PFSK-1 (cell line): ENCODE data around the gene CCNI.

Source experiments
- REST ChIP-seq, 2 experiments: IDR thresholded peaks; 2 replicates each; pipeline versions ENCODE4 v1.6.1 to v1.8.0; 2011 to 2012; ENCODE audit warnings: low read depth in 2 of 2, low read length in 2 of 2, control low read depth in 1 of 2, inconsistent platforms in 1 of 2, mild to moderate bottlenecking in 1 of 2, moderate library complexity in 1 of 2; ENCODE audit not compliant: insufficient read depth in 1 of 2
- TAF1 ChIP-seq: IDR thresholded peaks from 2 replicates; pipeline ENCODE4 v1.6.1; 2012; ENCODE audit warnings: low read length, control low read depth, borderline replicate concordance; ENCODE audit not compliant: insufficient read depth

GRCh38 chr4:77075869-77076799, at the start of gene CCNI:
- peak; percentile 91 for TF ChIP-seq TAF1
- peak in 1 of 2 experiments; percentile 51; a peak in 2 of 4 replicates for TF ChIP-seq REST (IDR thresholded peaks at IDR 0.05; ENCODE audit: insufficient read depth in 1 of 2, low read depth in 2 of 2, low read length in 2 of 2)
